Activated CD4-positive, CD25-positive, alpha-beta regulatory T cell treated with anti-CD3 and anti-CD28 coated beads, Interleukin-2, amount 50 U/mL, for 72 hours (primary cell): Measurements from ENCODE around the gene IL1RL2.
A peak's percentile ranks its signal among the peaks of the same experiment; 100 is the strongest.

Source experiments
- DNase-seq: peaks from one replicate; pipeline ENCODE4 v3.0.0; 2021

IL1RL2 gene

GRCh38 chr2:102159295-102159694, 27.5 kb upstream of the IL1RL2 start:
- DNase-seq, result no peak

GRCh38 chr2:102166189-102166845, 20.5 kb upstream of the IL1RL2 start:
- DNase-seq, result no peak

GRCh38 chr2:102168026-102168771, 18.6 kb upstream of the IL1RL2 start:
- no peak for DNase-seq

- DNase-seq, result no peak
Measured at GRCh38 chr2:102171946-102172345, 14.9 kb upstream of the IL1RL2 start.

GRCh38 chr2:102172745-102173144, 14.1 kb upstream of the IL1RL2 start:
- DNase-seq, result no peak

GRCh38 chr2:102176172-102176571, 10.7 kb upstream of the IL1RL2 start:
- DNase-seq, result no peak

GRCh38 chr2:102177814-102178478, 8.9 kb upstream of the IL1RL2 start:
- no peak for DNase-seq

GRCh38 chr2:102179061-102179460, 7.8 kb upstream of the IL1RL2 start:
- no peak for DNase-seq

GRCh38 chr2:102179788-102180686, 6.8 kb upstream of the IL1RL2 start:
- DNase-seq, result no peak

- no peak for DNase-seq
Measured at GRCh38 chr2:102180687-102180999, 6.2 kb upstream of the IL1RL2 start.

GRCh38 chr2:102181376-102181775, 5.4 kb upstream of the IL1RL2 start:
- no peak for DNase-seq

GRCh38 chr2:102181919-102182635, 4.7 kb upstream of the IL1RL2 start:
- DNase-seq, result no peak

GRCh38 chr2:102184018-102184417, 2.8 kb upstream of the IL1RL2 start:
- no peak for DNase-seq

- DNase-seq, result no peak
Measured at GRCh38 chr2:102184568-102184967, 2.3 kb upstream of the IL1RL2 start.

GRCh38 chr2:102185347-102185746, 1.5 kb upstream of the IL1RL2 start:
- no peak for DNase-seq

- peak; percentile 47 for DNase-seq
Measured at GRCh38 chr2:102187496-102188150, 800 bp downstream of the IL1RL2 start.

GRCh38 chr2:102190430-102191107, 3.7 kb downstream of the IL1RL2 start:
- no peak for DNase-seq

- DNase-seq, result no peak
Measured at GRCh38 chr2:102191501-102191900, 4.7 kb downstream of the IL1RL2 start.

- DNase-seq, result no peak
Measured at GRCh38 chr2:102193074-102193473, 6.3 kb downstream of the IL1RL2 start.

GRCh38 chr2:102194609-102195268, 7.9 kb downstream of the IL1RL2 start:
- no peak for DNase-seq
